Measurements from ENCODE around the gene PITPNC1. TPM values are rescaled to one million over a fixed set of nuclear protein-coding genes. Genes with fewer than 3 reads are reported as not detected.
A peak's percentile ranks its signal among the peaks of the same experiment; 100 is the strongest.
"Not testable (repeated sequence)": the region's sequence is repeated elsewhere in the genome, so short reads cannot be mapped to it uniquely, and the experiment has no call there.

Gene PITPNC1
- total RNA-seq, 4 donors from 2014 or later, result 9.1 to 15.1 (median 13.3) TPM

GRCh38 chr17:67575325-67575724 is 198.2 kb downstream of the PITPNC1 start:
- peaks cover 0 to 30% (median 0%) of the 10 kb centered on the region in 4 donors for H3K27me3 ChIP-seq
- WGBS, 2 donors, result 32 to 57% methylated on average over 13 of the region's 13 CpGs
- no peak for TF ChIP-seq POLR2A (IDR thresholded peaks at IDR 0.05)
- peak in 1 of 6 experiments; percentile 11 for TF ChIP-seq CTCF (IDR thresholded peaks at IDR 0.05)
- H3K9me3 ChIP-seq, result no peaks in the 10 kb centered on the region
- H3K27ac ChIP-seq, result no peak overlapping the region
- peaks cover 0 to 11% (median 0%) of the 10 kb centered on the region in 3 donors for H3K36me3 ChIP-seq
- no peak overlapping the region for H3K4me3 ChIP-seq
- no peak for DNase-seq
- intact Hi-C loops (cut with DNase I), result no loop called here
- peaks cover 2 to 13% (median 9%) of the 10 kb centered on the region in 3 donors for H3K4me1 ChIP-seq

- 86 to 94% methylated on average over 7 to 10 of the region's 10 CpGs for WGBS, 2 donors
Measured at GRCh38 chr17:67576471-67577115, 199.5 kb downstream of the PITPNC1 start.

GRCh38 chr17:67577429-67578141 is 200.5 kb downstream of the PITPNC1 start:
- TF ChIP-seq CTCF (IDR thresholded peaks at IDR 0.05), result no peak
- TF ChIP-seq POLR2A (IDR thresholded peaks at IDR 0.05), result no peak
- Histone ChIP-seq H3K36me3 (peaks cover 0 to 15% (median 0%) of the 10 kb centered on the region in 3 donors), H3K9me3 (no peaks in the 10 kb centered on the region), H3K27me3 (peaks cover 0 to 22% (median 0%) of the 10 kb centered on the region in 4 donors), H3K4me3 (no peak overlapping the region), H3K4me1 (peaks cover 2 to 13% (median 9%) of the 10 kb centered on the region in 3 donors), H3K27ac (no peak overlapping the region)
- no peak for DNase-seq
- WGBS, 2 donors, result 92 to 93% methylated on average over 8 of the region's 8 CpGs
- intact Hi-C loops (cut with DNase I), result no loop called here

More at GRCh38 chr17:67576471-67577115, 199.5 kb downstream of the PITPNC1 start:
- no peak overlapping the region for H3K4me3 ChIP-seq
- H3K27ac ChIP-seq, result no peak overlapping the region
- H3K27me3 ChIP-seq, result peaks cover 0 to 30% (median 0%) of the 10 kb centered on the region in 4 donors
- no peak for DNase-seq
- intact Hi-C loops (cut with DNase I), result no loop called here
- TF ChIP-seq CTCF (IDR thresholded peaks at IDR 0.05) (no peak), POLR2A (IDR thresholded peaks at IDR 0.05) (no peak)
- H3K9me3 ChIP-seq, result no peaks in the 10 kb centered on the region
- H3K4me1 ChIP-seq, result peaks cover 2 to 13% (median 9%) of the 10 kb centered on the region in 3 donors
- peaks cover 0 to 15% (median 0%) of the 10 kb centered on the region in 3 donors for H3K36me3 ChIP-seq

GRCh38 chr17:67578142-67578457 is 201.0 kb downstream of the PITPNC1 start:
- Histone ChIP-seq H3K4me1 (peaks cover 2 to 13% (median 9%) of the 10 kb centered on the region in 3 donors), H3K4me3 (no peak overlapping the region), H3K27ac (no peak overlapping the region), H3K27me3 (peaks cover 0 to 17% (median 0%) of the 10 kb centered on the region in 4 donors), H3K9me3 (no peaks in the 10 kb centered on the region), H3K36me3 (peaks cover 0 to 15% (median 0%) of the 10 kb centered on the region in 3 donors)
- TF ChIP-seq CTCF (IDR thresholded peaks at IDR 0.05) (no peak), POLR2A (IDR thresholded peaks at IDR 0.05) (no peak)
- DNase-seq, result no peak
- intact Hi-C loops (cut with DNase I), result no loop called here
- 71 to 75% methylated on average over 5 of the region's 5 CpGs for WGBS, 2 donors

- H3K4me3 ChIP-seq; intact Hi-C loops (cut with DNase I); H3K9me3 ChIP-seq; H3K27ac ChIP-seq; DNase-seq: not testable (repeated sequence)
- Histone ChIP-seq H3K4me1 (peaks cover 2 to 14% (median 9%) of the 10 kb centered on the region in 3 donors), H3K36me3 (peaks cover 0 to 15% (median 0%) of the 10 kb centered on the region in 3 donors), H3K27me3 (peaks cover 0 to 12% (median 0%) of the 10 kb centered on the region in 4 donors)
- WGBS, 2 donors, result 88 to 94% methylated on average over 8 to 9 of the region's 9 CpGs
Measured at GRCh38 chr17:67578679-67579405, 201.8 kb downstream of the PITPNC1 start.

Measured in esophagus squamous epithelium (tissue), 5 donors.